Nucleus accumbens (tissue), 56 donors: ENCODE results near the gene STXBP3.

Source experiments
- DNase-seq, 56 donors: peaks; one replicate each; lab custom pipeline; 2025; lab: John Stamatoyannopoulos, UW

The STXBP3 gene

DNA sequence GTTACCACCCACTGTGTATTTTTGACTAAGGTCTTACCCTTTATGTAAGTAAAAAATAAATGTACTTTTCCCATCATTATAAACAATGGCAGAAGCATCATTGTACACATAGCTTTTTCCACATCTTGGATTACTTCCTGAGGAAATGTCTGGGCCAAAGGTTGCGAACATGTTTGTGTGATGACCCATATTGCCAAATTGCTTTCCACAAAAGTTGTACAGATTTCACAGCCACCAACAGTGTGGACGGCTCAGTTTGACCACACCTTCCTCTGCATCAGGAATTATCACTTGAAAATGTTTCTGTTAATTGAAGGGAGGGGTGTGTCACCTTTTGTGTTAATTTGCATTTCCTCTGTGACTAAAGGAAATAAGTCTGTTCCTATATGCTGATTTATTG, 84.8 kb downstream of the STXBP3 start:
- no peak for DNase-seq

DNA sequence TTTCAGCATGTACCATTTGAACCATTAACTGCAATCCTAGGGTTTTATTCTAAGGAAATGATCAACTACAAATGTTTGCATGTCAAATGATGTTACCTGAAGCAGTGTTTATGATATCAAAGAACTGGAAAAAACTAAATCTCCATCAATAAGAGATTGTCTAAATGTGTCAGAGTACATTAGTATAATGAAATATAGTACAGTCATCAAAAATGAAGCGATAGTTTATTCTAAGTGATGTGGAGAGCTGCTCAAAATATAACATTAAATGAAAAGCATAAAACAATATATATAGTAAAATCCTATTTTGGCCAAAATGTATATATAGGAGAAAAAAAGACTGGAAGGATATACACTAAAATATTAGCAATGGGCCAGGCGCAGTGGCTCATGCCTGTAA, 86.5 kb downstream of the STXBP3 start:
- no peak for DNase-seq

DNA sequence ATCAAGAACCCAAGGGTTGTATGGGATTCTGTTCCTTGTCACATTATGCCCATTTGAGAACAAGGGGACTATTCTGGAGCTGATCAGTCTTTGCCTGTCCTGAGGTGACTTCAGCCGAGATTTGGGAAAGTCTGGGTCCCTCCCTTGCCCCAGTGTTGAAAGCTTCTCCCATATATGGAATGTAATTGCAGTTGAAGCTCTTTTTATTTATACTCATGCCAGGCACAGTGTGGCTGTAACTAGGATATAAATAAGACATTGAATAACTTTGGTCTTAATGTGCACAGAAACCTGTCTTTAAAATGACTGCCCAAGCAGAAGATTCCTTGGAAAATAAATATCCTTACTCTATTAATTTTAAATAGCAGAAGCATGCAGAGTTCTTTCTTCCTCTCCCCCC, 95.2 kb downstream of the STXBP3 start:
- no peak for DNase-seq

DNA sequence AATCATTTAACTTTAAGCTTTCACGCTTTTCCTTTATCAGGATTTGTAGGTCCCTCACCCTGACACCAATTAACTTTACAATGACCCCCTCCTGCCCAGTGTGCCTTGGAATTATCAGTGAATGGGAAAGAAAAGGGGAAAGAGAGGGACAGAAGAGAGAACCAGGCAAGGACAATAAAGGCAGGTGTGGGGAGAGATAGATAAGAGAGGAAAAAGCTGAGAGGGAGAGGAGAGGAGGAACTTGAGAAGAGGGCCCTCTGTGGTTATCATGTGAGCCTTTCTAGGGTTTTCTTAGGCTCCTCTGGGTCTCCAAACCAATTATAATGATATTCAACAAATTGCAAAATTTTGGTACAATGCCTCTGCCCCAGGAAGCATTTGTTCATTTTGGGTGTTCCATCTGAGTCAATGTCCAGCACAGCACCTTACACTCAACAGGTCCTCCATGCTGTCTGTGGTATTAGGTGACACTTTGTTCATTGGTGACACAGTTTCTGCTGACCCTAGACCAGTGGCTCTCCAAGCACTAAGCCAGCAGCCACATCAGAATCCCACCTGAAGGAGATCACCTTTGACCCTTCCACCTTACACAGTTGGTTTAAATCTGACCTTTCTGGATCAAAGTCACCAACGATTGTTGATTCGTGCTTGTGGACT, 96.2 kb downstream of the STXBP3 start:
- no peak for DNase-seq

DNA sequence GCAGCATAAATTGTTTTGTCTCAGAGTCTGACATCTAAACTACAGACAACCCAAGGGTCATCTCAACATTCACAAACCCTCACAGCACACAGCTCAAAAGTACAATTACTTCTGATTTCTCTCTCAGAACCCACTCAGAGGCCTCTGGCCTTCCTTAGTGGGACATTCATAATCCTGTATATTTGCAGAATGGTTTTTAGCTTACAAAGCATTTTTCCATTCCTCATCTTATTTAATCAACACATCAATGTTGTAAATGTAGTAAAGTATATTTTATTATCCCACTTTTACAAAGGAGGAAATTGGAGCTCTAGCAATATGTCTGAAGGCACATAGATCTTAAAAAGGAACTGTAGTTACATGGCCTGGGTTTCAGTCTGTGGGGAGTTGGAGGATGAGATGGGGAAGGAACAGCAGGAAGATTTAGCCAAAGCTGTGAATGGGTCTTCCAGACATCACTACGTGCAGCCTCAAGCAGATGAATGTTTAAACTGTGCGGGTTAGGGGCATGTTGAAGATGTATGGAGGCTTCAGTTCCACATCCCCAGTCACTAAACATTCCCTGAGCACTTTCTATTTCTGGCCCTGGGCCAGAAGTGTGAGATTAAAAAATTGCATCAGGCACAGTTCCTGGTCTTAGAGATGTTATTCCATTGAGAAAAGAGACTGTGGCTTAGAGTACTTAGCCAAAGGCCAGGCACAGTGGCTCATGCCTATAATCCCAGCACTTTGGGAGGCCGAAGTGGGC, 97.1 kb downstream of the STXBP3 start:
- DNase-seq: no peak

DNA sequence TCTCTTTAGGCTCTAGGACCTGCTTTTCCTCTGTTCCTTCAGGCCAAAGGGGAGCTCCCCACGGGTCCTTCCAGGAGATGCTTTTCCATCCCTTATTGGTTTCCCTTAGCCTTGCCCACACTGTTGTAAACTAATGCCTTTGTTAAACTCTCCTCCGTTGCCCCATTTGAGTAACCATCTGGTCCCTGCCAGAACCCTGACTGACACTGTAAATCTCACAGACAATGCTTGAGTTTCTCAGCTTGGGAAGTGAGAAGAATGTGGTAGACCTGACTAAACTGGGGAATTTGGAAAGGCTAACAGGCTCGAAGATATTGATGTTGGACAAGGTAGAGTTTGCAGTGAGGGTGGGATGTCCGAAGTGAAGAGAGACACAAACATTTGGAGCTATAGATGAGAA, 99.0 kb downstream of the STXBP3 start:
- no peak for DNase-seq

DNA sequence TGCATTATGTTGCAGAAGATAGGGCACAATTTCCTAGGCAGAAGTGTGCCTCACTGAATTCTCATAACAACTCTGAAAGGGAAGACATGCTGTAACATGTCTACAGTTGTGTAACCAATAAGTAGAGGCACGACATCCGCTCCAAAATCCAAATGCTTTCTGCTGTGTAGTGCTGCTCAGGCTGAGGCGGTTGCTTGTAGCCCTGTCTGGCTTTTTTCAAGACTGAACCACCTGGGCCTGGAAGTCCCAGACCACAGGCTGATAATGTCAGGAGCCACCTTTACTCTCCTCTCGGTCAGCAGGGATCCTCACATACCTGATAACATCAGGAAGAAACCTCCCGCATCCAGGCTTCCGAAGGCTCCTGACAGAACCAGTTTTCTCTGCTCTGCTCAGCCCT, 99.5 kb downstream of the STXBP3 start:
- no peak for DNase-seq

DNA sequence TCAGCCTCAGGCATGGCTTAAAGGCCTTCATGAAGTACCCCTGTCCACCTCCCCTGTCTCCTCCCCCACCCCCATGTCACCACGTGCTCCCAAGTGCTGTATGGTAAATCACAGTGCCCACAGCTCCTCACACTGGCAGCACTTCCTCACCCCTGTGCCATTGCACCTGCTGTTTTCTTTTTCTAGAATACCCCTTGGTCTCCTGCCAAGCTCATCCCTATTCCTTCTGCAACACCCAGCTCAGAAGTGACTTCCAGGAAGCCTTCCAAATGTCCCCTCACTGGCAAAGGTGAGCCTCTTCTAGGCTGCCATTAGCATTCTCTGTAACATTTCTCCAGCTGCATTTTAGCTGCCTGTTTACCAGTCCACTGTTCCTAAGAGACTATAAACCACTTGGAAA, 101.0 kb downstream of the STXBP3 start:
- DNase-seq: peak in 1 of 56 donors; percentile 11

DNA sequence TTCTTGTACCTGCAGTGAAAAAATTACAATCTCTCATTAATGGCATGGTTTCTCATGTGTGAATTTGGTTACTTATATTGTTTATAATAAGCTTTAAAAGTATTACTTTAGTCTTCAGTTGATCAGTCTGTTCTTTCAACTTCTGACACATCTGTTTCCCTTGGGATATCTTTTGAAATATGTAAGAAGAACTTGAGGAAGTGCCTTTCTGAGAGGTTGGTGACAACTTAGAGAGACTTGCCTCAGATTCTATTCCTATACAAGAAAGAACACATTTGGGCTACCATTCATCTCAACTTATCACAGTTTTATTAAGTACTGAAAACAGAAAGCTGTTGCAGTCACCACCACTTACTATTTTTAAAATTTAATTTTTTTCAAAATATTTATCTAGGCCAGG, 102.3 kb downstream of the STXBP3 start:
- DNase-seq: no peak

DNA sequence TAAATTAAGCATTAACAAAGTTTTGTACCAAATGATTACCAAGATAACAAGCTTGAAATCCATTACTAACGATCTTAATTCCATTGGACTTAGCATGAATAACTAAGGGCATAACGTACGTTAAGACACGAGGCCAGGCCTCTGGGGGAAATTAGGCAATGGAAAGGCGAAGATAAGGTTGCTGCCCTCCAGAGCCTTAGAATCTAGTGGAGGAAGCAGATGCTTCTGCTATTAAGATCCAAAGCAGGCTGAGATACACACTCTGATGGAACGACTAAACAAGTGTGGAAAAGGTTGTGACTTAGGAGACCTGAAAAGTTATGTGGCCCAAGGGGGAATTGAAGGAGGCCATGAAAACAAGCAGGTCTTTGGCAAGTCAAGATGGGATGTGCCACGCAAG, 104.5 kb downstream of the STXBP3 start:
- DNase-seq: no peak

DNA sequence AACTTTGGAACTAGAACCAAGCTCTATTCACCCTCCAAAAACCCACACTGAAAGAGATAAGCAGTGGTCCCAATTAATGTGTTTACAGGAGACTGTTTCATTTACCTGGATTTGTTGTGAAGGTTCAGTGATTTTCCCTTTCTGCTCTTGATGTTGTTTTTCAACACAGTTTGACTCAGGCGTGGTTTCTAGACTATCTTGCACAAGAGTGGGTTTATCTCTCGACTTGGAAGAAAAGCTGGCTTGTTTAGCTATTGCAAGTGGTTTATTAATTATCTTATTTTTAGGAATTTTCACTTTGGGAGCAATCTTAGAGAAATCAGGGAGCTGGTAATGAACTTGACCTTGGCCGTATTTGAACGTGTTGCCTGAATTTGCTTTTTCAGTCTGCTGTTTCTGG, 105.1 kb downstream of the STXBP3 start:
- no peak for DNase-seq

DNA sequence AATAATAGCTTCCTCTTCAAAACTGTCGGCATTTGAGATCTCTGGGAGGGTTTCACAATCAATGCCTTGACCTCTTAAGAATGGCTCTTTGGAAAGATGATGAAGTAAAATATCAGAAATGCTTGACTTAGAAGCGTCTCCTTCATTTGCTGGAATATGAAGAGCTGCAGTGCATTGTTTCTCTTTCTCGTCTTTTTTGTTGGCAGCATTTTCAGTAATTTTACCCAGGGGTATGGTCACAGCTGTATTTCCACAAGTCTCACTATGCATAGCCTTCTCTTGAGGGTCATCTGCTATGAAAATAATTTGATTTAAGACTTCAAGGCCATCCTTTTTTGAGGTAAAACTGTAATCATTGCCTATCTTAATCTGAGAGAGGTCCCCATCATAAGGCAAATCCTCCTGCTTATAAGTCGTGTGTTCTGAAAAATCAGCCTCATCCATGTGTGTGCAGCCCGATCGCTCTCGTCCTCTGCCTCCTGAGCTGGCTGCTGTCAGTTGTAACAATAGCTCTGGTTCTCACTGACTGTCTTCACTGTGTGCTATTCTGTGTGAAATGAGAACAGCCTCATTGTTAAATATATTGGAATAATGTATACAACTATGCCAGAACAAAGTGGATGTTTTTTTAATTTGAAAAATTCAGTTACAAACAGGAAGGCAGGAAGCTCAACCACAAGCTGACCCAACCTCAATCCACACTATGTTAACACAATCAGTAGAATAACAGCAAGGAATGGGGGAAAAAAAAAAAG, 105.9 kb downstream of the STXBP3 start:
- DNase-seq: peak in 24 of 56 donors; percentile 2 to 35 (median 8)

DNA sequence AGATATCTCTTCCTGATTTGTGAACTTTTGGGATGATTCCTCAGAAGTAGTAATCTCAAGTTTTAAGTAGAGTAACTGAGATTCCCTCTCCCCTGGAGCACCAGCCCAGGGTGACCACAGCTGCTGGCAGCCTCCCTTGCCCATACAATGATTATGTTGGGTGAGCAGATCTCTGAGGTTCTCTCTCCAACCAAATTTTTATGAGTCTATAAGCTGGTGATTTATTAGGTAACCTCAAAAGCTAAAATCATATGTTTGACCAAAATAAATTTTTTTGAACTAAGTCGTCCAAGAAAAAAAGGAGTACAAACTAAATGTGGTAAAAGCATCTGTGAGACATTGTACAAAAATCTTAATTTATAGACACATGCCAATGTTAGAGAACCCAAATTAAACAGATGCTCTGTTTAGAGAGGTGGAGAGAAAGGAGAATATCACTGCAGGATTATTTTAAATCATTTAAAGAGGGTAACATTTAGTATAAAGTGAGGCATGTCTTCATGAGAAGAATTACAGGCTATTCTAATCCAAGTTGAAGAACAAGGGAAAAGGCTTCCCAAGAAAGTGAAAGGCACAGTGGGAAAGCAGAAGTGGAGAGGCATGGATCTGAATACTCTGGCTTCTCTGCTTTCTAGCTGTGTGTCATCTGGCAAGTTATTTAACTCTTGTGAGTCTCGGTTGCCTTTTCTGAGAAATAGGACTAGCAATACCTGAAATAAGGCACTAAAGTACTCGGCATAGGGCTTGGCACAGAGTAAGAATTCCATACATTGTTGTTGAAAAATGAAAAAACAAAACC, 107.9 kb downstream of the STXBP3 start:
- DNase-seq: no peak

DNA sequence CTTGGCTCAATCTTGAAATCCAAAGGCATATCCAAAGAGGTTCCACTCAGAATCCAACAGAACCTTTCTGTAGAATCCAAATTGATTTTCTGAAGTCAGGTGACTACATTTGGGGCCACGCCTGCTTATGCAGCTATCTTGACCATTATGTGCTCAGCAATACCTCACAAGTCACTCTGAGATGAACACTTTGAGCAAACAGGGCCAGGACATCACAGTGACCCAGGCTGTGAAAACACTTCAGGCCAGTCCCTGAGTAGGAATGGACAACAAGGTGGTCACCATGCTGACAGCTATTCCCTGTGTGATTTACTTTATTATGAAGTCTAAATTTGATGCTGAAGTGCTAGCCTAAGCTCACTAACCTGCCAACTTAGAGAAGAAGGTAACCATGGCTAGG, 110.5 kb downstream of the STXBP3 start, which contains the start of gene AKNAD1:
TSS of gene AKNAD1 (minus strand) at position 101 of the 400 bp plus-strand sequence. CDS start 4,430 bp downstream, outside the sequence.
- DNase-seq: no peak

DNA sequence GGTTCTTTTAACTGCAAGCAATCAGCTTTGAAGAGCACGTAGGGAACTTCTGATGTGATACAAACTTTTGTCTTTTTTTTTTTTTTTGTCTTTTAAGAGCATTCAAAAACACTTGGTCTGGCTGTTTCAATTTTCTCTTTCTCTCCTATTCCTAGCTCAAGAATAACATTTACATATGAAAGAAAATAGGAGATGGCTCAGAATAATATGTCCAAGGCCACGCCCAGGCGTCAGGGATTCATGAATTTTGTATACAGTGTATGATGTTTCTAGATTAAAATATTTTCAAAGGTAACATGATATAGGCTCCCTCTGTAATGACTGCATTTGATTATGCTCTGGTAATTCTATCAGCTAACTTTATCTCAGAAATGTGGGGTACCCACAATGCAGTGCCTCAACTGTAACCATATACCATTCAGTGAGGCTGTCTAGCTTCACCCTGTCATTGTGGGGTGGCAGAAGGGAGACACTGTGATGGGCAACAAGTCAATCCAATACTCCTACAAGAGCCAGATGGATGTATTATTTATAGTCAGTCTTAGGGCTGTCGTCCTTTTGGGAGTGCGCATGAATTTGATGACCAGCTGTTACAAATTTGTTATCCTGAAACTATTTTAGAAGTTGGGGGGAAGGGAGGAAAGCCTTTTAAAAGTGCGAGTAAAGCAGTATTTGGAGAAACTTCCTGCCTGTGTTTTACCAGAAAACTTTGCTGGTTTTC, 111.9 kb downstream of the STXBP3 start:
- no peak for DNase-seq
